ENCODE data around the gene HMCN1. TPM values are rescaled to one million over a fixed set of nuclear protein-coding genes. Genes with fewer than 3 reads are reported as not detected.
A peak's percentile ranks its signal among the peaks of the same experiment; 100 is the strongest.

The HMCN1 gene
- total and polyA plus RNA-seq, 11 donors = 2.1 to 14.1 (median 5.6) TPM

DNA sequence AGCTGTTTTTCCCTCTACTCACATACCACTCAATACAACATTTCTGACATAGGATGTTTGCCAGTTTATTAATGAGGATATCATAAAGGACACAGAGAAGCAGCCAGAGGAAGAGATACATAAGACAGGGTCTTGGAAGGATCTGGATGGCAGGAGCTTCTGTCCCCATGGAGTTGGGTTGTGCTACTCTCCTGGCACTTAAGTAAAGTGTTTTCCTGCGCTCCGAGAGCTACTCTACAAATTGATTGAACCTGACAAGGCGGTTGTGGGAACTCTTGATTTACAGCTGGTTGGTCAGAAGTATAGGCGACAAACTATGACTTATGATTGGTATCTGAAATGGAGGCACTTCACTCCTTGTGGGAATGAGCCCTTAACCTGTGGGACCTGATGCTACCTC lies 208.8 kb downstream of the HMCN1 start:
- WGBS, 4 donors = 96 to 100% (median 98%) methylated on average over 4 of the region's 4 CpGs
- no peaks in the 10 kb centered on the region for H3K27me3 ChIP-seq
- intact Hi-C loops (cut with DNase I) = no loop called here
- H3K27ac ChIP-seq = no peak overlapping the region
- H3K36me3 ChIP-seq = no peaks in the 10 kb centered on the region
- no peak for ATAC-seq
- H3K4me1 ChIP-seq = peaks cover 0 to 10% (median 0%) of the 10 kb centered on the region in 12 donors
- H3K9me3 ChIP-seq = peaks cover 0 to 7% (median 2%) of the 10 kb centered on the region in 12 donors
- TF ChIP-seq CTCF (IDR thresholded peaks at IDR 0.05) (no peak), POLR2A (IDR thresholded peaks at IDR 0.05) (no peak)
- H3K4me3 ChIP-seq = no peak overlapping the region
- DNase-seq = no peak

DNA sequence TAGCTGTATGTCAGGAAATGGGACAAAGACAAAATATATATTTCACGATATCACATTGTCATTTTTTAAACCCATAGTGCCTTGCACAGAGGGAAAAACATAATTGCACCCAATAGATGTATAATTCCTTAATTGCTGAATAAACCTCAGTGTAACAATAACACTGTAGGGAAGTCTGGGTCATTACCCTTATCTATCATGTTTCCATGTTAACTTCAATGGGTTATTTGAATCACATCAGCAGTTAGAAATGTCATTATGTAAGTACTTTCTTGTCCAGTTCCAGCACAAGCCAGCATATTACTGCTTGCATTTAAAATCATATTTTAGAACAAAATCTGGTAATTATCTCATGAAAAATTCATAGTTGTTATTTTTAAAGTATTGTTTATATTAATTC lies 222.7 kb downstream of the HMCN1 start:
- peak in 2 of 4 donors; percentile 15 to 29 for ATAC-seq
- WGBS, 4 donors = 66 to 95% (median 77%) methylated on average over 1 of the region's 1 CpG
- intact Hi-C loops (cut with DNase I) = no loop called here
- H3K27me3 ChIP-seq = no peaks in the 10 kb centered on the region
- no peaks in the 10 kb centered on the region for H3K36me3 ChIP-seq
- no peaks in the 10 kb centered on the region for H3K9me3 ChIP-seq
- no peak for TF ChIP-seq POLR2A (IDR thresholded peaks at IDR 0.05)
- no peak for TF ChIP-seq CTCF (IDR thresholded peaks at IDR 0.05)
- peak overlapping the region in 2 of 12 donors; percentile 2 to 42 for H3K27ac ChIP-seq
- no peak for DNase-seq
- H3K4me3 ChIP-seq = no peak overlapping the region
- peaks cover 0 to 41% (median 11%) of the 10 kb centered on the region in 12 donors for H3K4me1 ChIP-seq

DNA sequence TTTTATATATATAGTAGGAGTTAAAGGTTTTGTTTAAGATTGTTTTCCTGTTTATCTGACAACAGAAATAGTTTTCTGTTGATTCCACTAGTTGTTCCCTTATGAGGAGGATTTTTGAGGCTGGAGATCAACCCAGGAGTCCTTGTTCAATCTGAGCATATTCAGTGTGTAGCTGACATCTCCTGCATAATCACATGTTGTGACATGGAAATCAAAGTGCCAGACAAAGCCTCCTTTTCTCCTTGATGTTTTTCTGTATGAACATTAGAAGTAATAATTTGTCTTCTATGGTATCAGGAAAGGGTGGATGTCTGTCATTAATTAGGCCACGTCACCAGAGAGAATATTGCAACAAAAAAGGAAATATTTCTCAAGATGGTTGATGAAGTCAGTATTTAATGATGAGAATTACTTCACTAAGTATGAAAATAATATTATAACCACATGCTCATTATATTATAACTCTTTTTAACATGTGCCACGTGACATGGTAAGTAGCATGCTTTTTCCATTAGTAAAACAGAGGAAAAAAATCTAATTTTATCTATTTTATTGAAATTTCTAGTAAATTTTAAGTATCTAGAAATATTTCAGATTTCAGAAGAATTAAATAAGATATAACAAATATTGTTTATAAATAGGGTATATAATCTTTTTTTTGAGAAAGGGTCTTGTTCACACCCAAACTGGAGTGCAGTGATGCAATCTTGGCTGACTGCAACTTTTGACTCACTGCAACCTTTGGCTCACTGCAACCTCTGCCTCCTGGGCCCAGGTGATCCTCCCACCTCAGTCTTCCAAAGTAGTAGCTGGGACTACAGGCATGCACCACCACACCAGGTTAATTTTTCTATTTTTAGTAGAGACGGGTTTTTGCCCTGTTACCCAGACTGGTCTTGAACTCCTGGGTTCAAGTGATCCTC lies 223.5 kb downstream of the HMCN1 start:
- WGBS, 4 donors = 72 to 77% (median 74%) methylated on average over 3 of the region's 3 CpGs
- H3K9me3 ChIP-seq = no peaks in the 10 kb centered on the region
- no peak for TF ChIP-seq POLR2A (IDR thresholded peaks at IDR 0.05)
- ATAC-seq (no peak), DNase-seq (no peak)
- intact Hi-C loops (cut with DNase I) = no loop called here
- no peak overlapping the region for H3K4me3 ChIP-seq
- peak overlapping the region in 5 of 12 donors; percentile 2 to 42 (median 37) for H3K27ac ChIP-seq
- H3K27me3 ChIP-seq = no peaks in the 10 kb centered on the region
- no peaks in the 10 kb centered on the region for H3K36me3 ChIP-seq
- peaks cover 0 to 46% (median 11%) of the 10 kb centered on the region in 12 donors for H3K4me1 ChIP-seq

DNA sequence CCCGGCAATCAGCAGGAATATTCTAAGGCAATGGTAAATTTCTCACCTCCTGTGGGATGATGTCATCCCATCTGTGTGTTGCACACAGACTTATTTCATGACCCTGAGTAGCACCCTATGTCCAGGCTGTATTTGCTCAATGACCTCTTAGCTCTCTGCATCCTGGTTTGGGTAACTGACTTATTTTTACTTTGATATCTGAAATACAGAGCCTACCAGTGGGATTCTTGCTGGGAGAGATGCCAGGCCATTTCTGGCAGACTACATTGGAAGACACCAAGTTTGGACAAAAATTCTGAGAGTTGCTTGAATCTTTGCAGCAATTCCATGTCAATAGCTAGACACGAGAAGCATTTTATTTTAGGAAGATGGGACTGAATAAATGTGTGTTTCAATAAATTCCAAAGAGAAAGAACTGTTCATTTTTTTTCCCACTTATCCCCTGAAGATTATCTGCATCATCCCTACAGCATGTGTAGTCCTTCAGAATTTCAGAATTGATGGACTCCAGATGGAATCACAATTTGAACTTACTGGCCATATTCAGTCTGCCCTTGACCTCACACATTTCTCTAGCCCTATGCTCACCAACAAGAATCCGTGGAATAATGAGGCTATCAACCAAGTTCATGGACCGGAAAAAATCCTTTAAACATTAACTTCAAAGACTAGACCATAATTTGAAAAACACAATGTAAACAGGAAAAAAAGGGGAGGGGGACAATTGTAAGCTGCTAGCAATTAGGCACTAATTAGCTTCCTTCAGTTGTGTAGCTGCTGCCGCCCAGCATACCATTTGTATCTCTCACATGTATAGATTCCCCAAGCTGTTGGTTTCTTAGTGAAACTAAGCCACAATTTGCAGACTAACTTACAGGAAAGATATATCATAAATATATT lies 226.5 kb downstream of the HMCN1 start:
- peaks cover 0 to 58% (median 14%) of the 10 kb centered on the region in 12 donors for H3K4me1 ChIP-seq
- DNase-seq = peak in 4 of 5 donors; percentile 36 to 76 (median 72)
- H3K27ac ChIP-seq = peak overlapping the region in 8 of 12 donors; percentile 29 to 59 (median 46)
- intact Hi-C loops (cut with DNase I) = loop anchor here in 1 of 10 donors (10.0 kb wide), 1 partner anchor 116 kb away; no protein-coding TSS in a partner anchor
- H3K36me3 ChIP-seq = no peaks in the 10 kb centered on the region
- peak; percentile 53 to 90 (median 85) for ATAC-seq
- 55 to 67% (median 59%) methylated on average over 5 of the region's 5 CpGs for WGBS, 4 donors
- no peak for TF ChIP-seq CTCF (IDR thresholded peaks at IDR 0.05)
- no peak for TF ChIP-seq POLR2A (IDR thresholded peaks at IDR 0.05)
- H3K9me3 ChIP-seq = no peaks in the 10 kb centered on the region
- no peak overlapping the region for H3K4me3 ChIP-seq
- no peaks in the 10 kb centered on the region for H3K27me3 ChIP-seq

All from heart left ventricle (tissue), 16 donors.